Adrenal gland (tissue), 5 donors: ENCODE data around the gene EHBP1L1.

Experiments used
- CTCF ChIP-seq, 6 experiments: fragments of 450-650 bp in 4 of 6; fragments of 200-600 bp in 2 of 6; sonication (generic) in 1 of 6; IDR thresholded peaks; 1 replicate in 5 of 6; 2 replicates in 1 of 6; pipeline versions ENCODE4 v1.5.1 to v1.8.0; 2016 to 2021; ENCODE audit warnings: antibody characterized with exemption in 6 of 6, mild to moderate bottlenecking in 2 of 6, moderate library complexity in 1 of 6
- POLR2A ChIP-seq, 2 donors: fragments of 450-650 bp; IDR thresholded peaks; one replicate each; pipeline ENCODE4 v1.6.1; 2017; ENCODE audit warnings: antibody characterized with exemption in 2 of 2, mild to moderate bottlenecking in 2 of 2, moderate library complexity in 1 of 2
- donor health status: DM: no; HTN: no; CAD: no.

GRCh38 chr11:65574811-65575567, 864 bp upstream of the EHBP1L1 start:
- TF ChIP-seq CTCF (IDR thresholded peaks at IDR 0.05) (no peak), POLR2A (IDR thresholded peaks at IDR 0.05) (no peak)
